GM12872 (cell line): ENCODE data around the gene ALOX15.

Experiments used
- TF ChIP-seq, protein P1 (sequence below): IDR thresholded peaks from 3 replicates; pipeline ENCODE4 v1.5.1; 2011; ENCODE audit warnings: low read depth, mild to moderate bottlenecking, low read length, moderate library complexity; ENCODE audit not compliant: insufficient read depth

The ALOX15 gene

DNA sequence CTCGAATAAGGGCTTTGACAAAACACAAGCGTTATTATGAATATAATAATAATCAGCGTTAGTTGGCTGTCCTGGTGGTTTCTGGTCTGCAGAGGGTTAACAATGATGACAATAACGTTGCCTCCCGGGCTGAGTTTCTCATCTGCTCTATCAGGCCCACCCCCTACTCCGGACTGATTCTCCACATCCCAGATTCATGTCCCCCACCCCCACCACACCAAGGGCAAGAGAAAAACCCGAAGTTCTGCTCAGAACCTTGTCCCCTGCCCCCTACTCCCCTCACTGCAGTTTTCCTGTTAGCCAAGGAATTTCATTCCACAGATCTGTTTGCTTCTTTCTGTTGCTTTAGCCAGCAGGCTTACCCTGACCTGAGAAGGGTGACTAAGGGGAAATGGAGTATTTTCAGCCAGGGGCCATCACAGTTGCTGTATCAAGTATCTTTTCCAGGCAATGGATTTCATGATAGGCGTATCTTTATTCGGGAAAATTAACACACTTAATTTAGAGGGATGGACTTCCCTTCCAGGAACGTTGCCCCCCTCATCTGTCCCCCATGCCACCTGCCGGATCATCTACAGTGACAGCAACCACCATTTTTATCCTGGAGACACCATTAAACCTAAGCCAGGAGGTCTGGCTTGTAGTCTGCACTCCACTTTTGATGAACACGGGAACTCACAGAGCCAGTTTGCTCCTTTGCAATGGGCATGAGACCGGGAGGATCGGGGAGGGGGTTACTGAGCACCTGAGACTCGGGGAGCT, 23.7 kb downstream of the ALOX15 start:
- TF ChIP-seq, protein P1, sequence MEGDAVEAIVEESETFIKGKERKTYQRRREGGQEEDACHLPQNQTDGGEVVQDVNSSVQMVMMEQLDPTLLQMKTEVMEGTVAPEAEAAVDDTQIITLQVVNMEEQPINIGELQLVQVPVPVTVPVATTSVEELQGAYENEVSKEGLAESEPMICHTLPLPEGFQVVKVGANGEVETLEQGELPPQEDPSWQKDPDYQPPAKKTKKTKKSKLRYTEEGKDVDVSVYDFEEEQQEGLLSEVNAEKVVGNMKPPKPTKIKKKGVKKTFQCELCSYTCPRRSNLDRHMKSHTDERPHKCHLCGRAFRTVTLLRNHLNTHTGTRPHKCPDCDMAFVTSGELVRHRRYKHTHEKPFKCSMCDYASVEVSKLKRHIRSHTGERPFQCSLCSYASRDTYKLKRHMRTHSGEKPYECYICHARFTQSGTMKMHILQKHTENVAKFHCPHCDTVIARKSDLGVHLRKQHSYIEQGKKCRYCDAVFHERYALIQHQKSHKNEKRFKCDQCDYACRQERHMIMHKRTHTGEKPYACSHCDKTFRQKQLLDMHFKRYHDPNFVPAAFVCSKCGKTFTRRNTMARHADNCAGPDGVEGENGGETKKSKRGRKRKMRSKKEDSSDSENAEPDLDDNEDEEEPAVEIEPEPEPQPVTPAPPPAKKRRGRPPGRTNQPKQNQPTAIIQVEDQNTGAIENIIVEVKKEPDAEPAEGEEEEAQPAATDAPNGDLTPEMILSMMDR: no peak

DNA sequence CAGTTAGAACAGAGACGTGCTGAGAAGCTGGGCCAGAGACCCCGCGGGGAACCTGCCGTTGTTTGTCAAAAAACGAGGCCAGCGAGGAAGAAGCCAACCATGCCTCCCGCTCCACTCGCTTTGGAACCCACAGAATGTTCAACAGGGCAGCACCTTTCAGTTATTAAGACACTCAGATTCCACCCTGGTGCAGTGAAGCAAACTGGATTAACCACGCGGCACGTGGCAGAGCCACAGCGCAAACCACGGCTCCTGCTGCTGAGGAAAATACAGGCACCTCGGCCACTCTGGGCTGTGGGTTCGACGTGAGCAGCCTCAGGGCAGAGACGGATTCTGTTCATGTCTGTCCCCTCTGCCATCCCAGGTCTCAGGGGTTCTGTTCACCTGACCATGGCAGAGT, 24.4 kb downstream of the ALOX15 start:
- TF ChIP-seq, protein P1: no peak

DNA sequence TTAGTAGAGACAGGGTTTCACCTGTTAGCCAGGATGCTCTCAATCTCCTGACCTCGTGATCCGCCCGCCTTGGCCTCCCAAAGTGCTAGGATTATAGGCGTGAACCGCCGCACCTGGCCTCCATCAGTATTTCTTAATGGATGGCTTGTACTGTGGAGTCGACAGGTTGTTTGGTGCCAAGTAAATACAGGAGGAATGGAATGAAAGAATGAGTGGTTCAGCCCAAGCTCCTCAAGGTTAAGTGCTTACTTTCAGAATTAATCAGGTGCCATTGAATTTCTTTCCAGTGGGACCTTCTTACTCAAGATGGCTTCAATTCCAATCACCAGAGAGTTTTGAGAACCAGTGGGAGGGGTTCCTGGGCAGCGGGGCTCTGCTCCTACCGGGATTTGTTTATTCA, 25.0 kb downstream of the ALOX15 start:
- TF ChIP-seq, protein P1: no peak

DNA sequence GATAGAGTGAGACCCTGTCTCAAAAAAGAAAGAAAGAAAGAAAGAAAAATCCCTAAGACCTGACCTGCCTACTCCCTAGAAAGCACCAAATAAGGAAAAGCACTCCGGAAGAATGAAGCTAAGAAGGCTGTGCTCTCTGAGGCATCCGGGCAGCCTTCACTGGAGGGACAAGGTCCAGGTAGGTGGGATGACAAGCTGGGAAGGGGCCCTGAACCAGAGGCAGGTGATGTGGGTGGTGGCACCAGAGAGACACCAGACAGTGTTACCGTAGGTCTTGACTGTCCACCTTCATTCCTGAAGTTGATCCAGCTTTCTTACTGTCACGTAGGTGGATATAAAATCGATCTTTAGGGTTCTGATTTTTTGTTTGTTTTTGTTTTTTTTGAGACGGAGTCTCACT, 30.8 kb downstream of the ALOX15 start:
- TF ChIP-seq, protein P1: no peak

DNA sequence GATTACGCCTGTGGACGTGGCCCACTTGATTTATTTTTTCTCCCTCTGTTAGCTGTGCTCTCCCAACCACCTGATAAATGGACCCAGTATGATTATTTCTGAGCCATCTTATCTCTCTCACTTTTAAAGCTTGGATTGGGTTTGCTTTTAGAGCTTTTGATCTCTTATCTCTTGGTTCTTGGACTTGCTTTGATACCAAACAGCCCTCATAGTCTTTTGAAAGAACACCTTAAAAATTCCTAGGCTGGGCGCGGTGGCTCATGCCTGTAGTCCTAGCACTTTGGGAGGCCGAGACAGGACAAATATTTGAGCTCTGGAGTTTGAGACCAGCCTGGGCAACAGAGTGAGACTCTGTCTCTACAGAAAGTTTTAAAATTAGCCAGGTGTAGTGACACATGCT, 31.3 kb downstream of the ALOX15 start:
- TF ChIP-seq, protein P1: no peak

DNA sequence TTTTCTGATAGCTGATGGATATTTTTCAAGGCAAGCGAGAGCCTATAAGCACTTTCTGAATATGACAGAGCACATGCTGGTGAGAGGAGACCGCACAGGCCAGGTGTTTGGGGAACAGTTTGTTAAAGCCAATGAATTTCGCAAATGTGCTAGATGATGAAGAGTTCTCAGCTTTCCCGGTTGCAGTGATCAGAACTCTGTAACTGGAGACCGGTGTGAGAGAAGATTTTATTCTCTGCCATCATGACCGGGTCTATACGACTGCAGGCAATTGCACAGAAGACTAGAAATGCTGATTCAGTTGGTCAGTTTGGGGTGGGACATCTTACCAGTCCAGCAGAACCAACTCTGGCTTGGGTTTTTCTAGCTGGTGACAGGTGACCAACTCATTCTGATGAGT, 31.7 kb downstream of the ALOX15 start:
- TF ChIP-seq, protein P1: no peak

DNA sequence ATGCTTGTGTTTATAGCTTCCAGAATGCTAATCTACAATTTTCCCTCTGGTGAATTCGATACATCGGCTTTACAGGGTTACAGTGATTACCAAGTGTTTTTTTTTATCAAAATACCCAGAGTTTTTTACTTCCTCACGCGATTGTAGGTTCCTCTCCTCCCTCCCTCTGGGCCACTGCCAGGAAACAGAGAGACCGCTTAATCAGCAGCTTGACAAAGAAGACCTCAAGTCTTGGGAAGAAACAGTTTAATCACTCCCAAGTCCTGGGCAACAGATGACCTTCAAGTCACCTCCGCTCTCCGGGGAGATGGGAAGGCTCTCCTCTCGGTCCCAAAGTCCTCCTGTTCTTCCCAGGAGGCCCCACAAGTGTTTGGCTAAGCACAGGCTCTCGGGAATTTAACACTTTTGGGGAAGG, 33.7 kb downstream of the ALOX15 start:
- TF ChIP-seq, protein P1: no peak
